SK-N-SH (cell line): ENCODE results near the gene OR51E1. TPM values are rescaled to one million over a fixed set of nuclear protein-coding genes. Genes with fewer than 3 reads are reported as not detected.

Source experiments
- CTCF ChIA-PET: fragments of 300-600, 350-600 bp; formaldehyde crosslinking; extraction: SDS; loops from one replicate; lab custom pipeline; 2021; lab: Yijun Ruan, JAX
- POLR2A ChIA-PET: fragments of 350-600 bp; sonication (Branson Sonifier 250); formaldehyde crosslinking; extraction: SDS; loops from one replicate; lab custom pipeline; 2020; ENCODE audit warnings: antibody characterized with exemption, inconsistent platforms; lab: Yijun Ruan, JAX
- DNase-seq: peaks from one replicate; pipeline ENCODE4 v3.0.0; 2012
- H2AFZ ChIP-seq: fragments of 200-600 bp; sonication (generic); 2 replicates; pipeline ENCODE4 v1.8.1; 2016; ENCODE audit warnings: antibody characterized with exemption, mild to moderate bottlenecking, low read depth
- H3F3A ChIP-seq: fragments of 200-600 bp; sonication (generic); replicated peaks from 2 replicates; pipeline ENCODE3; 2016; ENCODE audit warnings: antibody characterized with exemption, mild to moderate bottlenecking; ENCODE audit not compliant: insufficient read depth
- H3K27ac ChIP-seq, 2 experiments: fragments of 200-500 bp in 1 of 2; fragments of 200-600 bp in 1 of 2; sonication (Bioruptor generic) in 1 of 2; sonication (generic), shearing (Covaris generic) in 1 of 2; 2 replicates each; pipeline versions ENCODE4 v1.5.1 to v1.6.1; 2014 to 2016; ENCODE audit warnings: low read depth in 2 of 2, inconsistent platforms in 1 of 2, low read length in 1 of 2, mild to moderate bottlenecking in 1 of 2, mixed read lengths in 1 of 2
- H3K27me3 ChIP-seq: fragments of 200-600 bp; sonication (generic), shearing (Covaris generic); 2 replicates; pipeline ENCODE4 v1.6.1; 2016; ENCODE audit warnings: mixed run types; ENCODE audit not compliant: insufficient read depth
- H3K36me3 ChIP-seq, 2 experiments: fragments of 200-500 bp in 1 of 2; fragments of 200-600 bp in 1 of 2; sonication (Bioruptor generic) in 1 of 2; sonication (generic) in 1 of 2; replicated peaks in 1 of 2; 2 replicates each; pipeline versions ENCODE3 to v1.5.1; 2014 to 2016; ENCODE audit warnings: low read length in 1 of 2, mild to moderate bottlenecking in 1 of 2; ENCODE audit not compliant: insufficient read depth in 2 of 2, control insufficient read depth in 1 of 2
- H3K4me1 ChIP-seq, 2 experiments: fragments of 200-500 bp in 1 of 2; fragments of 200-600 bp in 1 of 2; sonication (Bioruptor generic) in 1 of 2; sonication (generic), shearing (Covaris generic) in 1 of 2; 2 replicates each; pipeline versions ENCODE4 v1.5.1 to v1.6.1; 2014 to 2016; ENCODE audit warnings: low read depth in 1 of 2, low read length in 1 of 2, mixed run types in 1 of 2; ENCODE audit not compliant: insufficient read depth in 2 of 2, control insufficient read depth in 1 of 2
- H3K4me2 ChIP-seq: fragments of 200-600 bp; sonication (generic), shearing (Covaris generic); 2 replicates; pipeline ENCODE4 v1.6.1; 2017; ENCODE audit warnings: mixed run types
- H3K4me3 ChIP-seq, 2 experiments: fragments of 200-500 bp in 1 of 2; fragments of 200-600 bp in 1 of 2; sonication (Bioruptor generic) in 1 of 2; sonication (generic), shearing (Covaris generic) in 1 of 2; 2 replicates each; pipeline versions ENCODE4 v1.5.1 to v1.8.1; 2014 to 2016; ENCODE audit warnings: low read depth in 2 of 2, inconsistent platforms in 1 of 2, low read length in 1 of 2, mild to moderate bottlenecking in 1 of 2, mixed read lengths in 1 of 2, moderate library complexity in 1 of 2
- H3K79me2 ChIP-seq: fragments of 200-600 bp; sonication (generic); 2 replicates; pipeline ENCODE4 v1.8.1; 2017; ENCODE audit warnings: mild to moderate bottlenecking; ENCODE audit not compliant: insufficient read depth
- H3K9ac ChIP-seq: fragments of 200-600 bp; sonication (generic); 2 replicates; pipeline ENCODE4 v1.6.1; 2017; ENCODE audit warnings: mixed run types
- H3K9me2 ChIP-seq: fragments of 200-600 bp; sonication (generic); 2 replicates; pipeline ENCODE4 v1.6.1; 2017; ENCODE audit warnings: mixed run types
- H3K9me3 ChIP-seq: fragments of 200-600 bp; sonication (generic); 2 replicates; pipeline ENCODE4 v1.6.1; 2017; ENCODE audit warnings: mixed run types, mild to moderate bottlenecking, moderate library complexity
- H4K20me1 ChIP-seq: fragments of 200-600 bp; sonication (generic); 2 replicates; pipeline ENCODE4 v1.6.1; 2017; ENCODE audit warnings: mild to moderate bottlenecking, mixed run types; ENCODE audit not compliant: insufficient read depth
- CHD2 ChIP-seq: fragments of 150-350 bp; IDR thresholded peaks from 2 replicates; pipeline ENCODE4 v1.6.1; 2018; ENCODE audit warnings: low read length; ENCODE audit not compliant: partially characterized antibody
- ELF1 ChIP-seq: IDR thresholded peaks from 2 replicates; pipeline ENCODE4 v1.4.0; 2012
- EP300 ChIP-seq, 2 experiments: IDR thresholded peaks; 2 replicates each; pipeline versions ENCODE4 v1.4.0 to v1.6.1; 2012; ENCODE audit warnings: borderline replicate concordance in 1 of 2, low read depth in 1 of 2, low read length in 1 of 2
- EZH2phosphoT487 ChIP-seq: fragments of 200-600 bp; sonication (generic); IDR thresholded peaks from 2 replicates; pipeline ENCODE4 v1.6.1; 2017; ENCODE audit warnings: low read depth, mixed run types, mild to moderate bottlenecking, antibody characterized with exemption, moderate library complexity, borderline replicate concordance
- FOXJ3 ChIP-seq: sonication (generic); formaldehyde crosslinking; IDR thresholded peaks from 2 replicates; pipeline ENCODE4 v1.5.1; 2020; ENCODE audit warnings: mild to moderate bottlenecking, missing genetic modification reagents
- FOXM1 ChIP-seq: IDR thresholded peaks from 2 replicates; pipeline ENCODE4 v1.4.0; 2012; ENCODE audit warnings: low read depth, mild to moderate bottlenecking
- GABPA ChIP-seq: IDR thresholded peaks from 2 replicates; pipeline ENCODE4 v1.4.0; 2012; ENCODE audit warnings: low read depth, mild to moderate bottlenecking
- GATA2 ChIP-seq: sonication (generic); formaldehyde crosslinking; IDR thresholded peaks from 2 replicates; pipeline ENCODE4 v1.5.0; 2020; ENCODE audit warnings: mild to moderate bottlenecking, missing genetic modification reagents
- JUND ChIP-seq: IDR thresholded peaks from 2 replicates; pipeline ENCODE4 v1.4.0; 2012
- MEF2A ChIP-seq: IDR thresholded peaks from 2 replicates; pipeline ENCODE4 v1.4.0; 2012; ENCODE audit warnings: low read depth, borderline replicate concordance
- NFIC ChIP-seq: IDR thresholded peaks from 2 replicates; pipeline ENCODE4 v1.4.0; 2012; ENCODE audit warnings: borderline replicate concordance
- RCOR1 ChIP-seq: fragments of 150-350 bp; IDR thresholded peaks from 2 replicates; pipeline ENCODE4 v1.6.1; 2017; ENCODE audit warnings: antibody characterized with exemption, low read length
- REST ChIP-seq: IDR thresholded peaks from 2 replicates; pipeline ENCODE4 v1.6.1; 2012; ENCODE audit warnings: mild to moderate bottlenecking, low read depth, low read length, moderate library complexity
- RFX5 ChIP-seq: IDR thresholded peaks from 2 replicates; pipeline ENCODE4 v1.6.1; 2012; ENCODE audit warnings: mild to moderate bottlenecking, improper control_type of control experiment, low read length
- RXRA ChIP-seq: IDR thresholded peaks from 2 replicates; pipeline ENCODE4 v1.4.0; 2012; ENCODE audit warnings: low read depth, mild to moderate bottlenecking, borderline replicate concordance
- SIN3A ChIP-seq: IDR thresholded peaks from 2 replicates; pipeline ENCODE4 v1.6.1; 2012; ENCODE audit warnings: low read depth, mild to moderate bottlenecking, low read length, moderate library complexity, borderline replicate concordance
- TAF1 ChIP-seq: IDR thresholded peaks from 2 replicates; pipeline ENCODE4 v1.6.1; 2012; ENCODE audit warnings: low read depth, mild to moderate bottlenecking, low read length, moderate library complexity, borderline replicate concordance
- TCF12 ChIP-seq: IDR thresholded peaks from 2 replicates; pipeline ENCODE4 v1.4.0; 2012
- TEAD4 ChIP-seq: IDR thresholded peaks from 2 replicates; pipeline ENCODE4 v1.4.0; 2012; ENCODE audit warnings: mild to moderate bottlenecking, borderline replicate concordance; ENCODE audit not compliant: insufficient read depth
- WGBS: methylation state at CpG from one replicate; pipeline ENCODE4 v1.1.6; 2017; ENCODE audit warnings: low lambda C conversion rate; 5-methylcytosine and 5-hydroxymethylcytosine counted together
- polyA plus RNA-seq, 3 experiments: library from polyadenylated mRNA; depleted of rRNA; stranded (reverse); fragments of >200 nt; gene quantifications; 2 replicates each; pipeline ENCODE4 v1.2.3, GENCODE V29; 2012
- TF ChIP-seq, protein P1 (sequence below): IDR thresholded peaks from 2 replicates; pipeline ENCODE4; 2012

Gene OR51E1
- polyA plus RNA-seq, 1 of the 3 experiments (the other 2 are of a cell fraction): not detected

DNA sequence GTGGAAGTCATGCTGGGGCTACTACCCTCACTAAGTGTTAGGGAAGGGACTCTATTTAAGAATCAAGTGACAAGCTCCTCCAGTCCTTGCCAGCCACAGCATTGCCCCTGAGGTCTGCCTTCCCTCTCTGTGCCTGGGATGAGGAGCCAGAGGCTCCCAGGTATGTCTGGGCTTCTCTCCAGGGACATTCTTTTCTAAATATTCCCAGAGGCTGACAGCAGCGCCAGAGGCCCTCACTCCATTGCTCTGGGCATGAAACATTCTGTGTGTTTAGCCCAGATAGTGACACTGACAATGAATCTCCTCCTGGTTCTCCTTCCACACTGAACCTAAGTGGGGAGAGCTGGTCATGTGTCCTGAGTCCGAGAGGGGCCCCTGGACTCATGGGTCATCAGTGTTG lies 2.2 kb downstream of the OR51E1 start:
- ChIA-PET CTCF (interaction anchor here (1.0 to 6.2 kb wide), 2 partner anchors 9 to 389 kb away, joined by 3 to 31 read pairs; partner anchors contain the start of gene OR51D1), POLR2A (no interaction called here)
- 0% methylated on average over 1 of the region's 2 CpGs for WGBS

More for the DNA sequence above, 2.2 kb downstream of the OR51E1 start:
- no peaks in the 10 kb centered on the region for H3F3A ChIP-seq
- no peaks in the 10 kb centered on the region for H3K9me2 ChIP-seq
- H3K9me3 ChIP-seq: no peaks in the 10 kb centered on the region
- no peak for DNase-seq
- H3K36me3 ChIP-seq: no peaks in the 10 kb centered on the region
- peaks cover 0 to 8% of the 10 kb centered on the region in 2 experiments; a peak in 1 of 4 replicates for H3K4me1 ChIP-seq
- no peak overlapping the region for H2AFZ ChIP-seq
- no peak overlapping the region for H3K4me2 ChIP-seq
- H3K79me2 ChIP-seq: no peaks in the 10 kb centered on the region
- H3K27me3 ChIP-seq: peaks cover 4% of the 10 kb centered on the region; the same call in 1 of the 2 replicates
- no peak overlapping the region for H3K27ac ChIP-seq
- TF ChIP-seq ELF1 (no peak), FOXJ3 (no peak), REST (no peak), EP300 (IDR thresholded peaks at IDR 0.05; ENCODE audit: borderline replicate concordance in 1 of 2, low read depth in 1 of 2, low read length in 1 of 2) (no peak), GATA2 (CRISPR knock-in tag) (no peak), CHD2 (no peak), NFIC (no peak), TAF1 (no peak), EZH2phosphoT487 (no peak), RCOR1 (no peak), MEF2A (no peak), JUND (no peak), RXRA (no peak), TEAD4 (no peak), RFX5 (no peak), TCF12 (no peak), SIN3A (no peak), GABPA (no peak), FOXM1 (no peak)
- TF ChIP-seq, protein P1, sequence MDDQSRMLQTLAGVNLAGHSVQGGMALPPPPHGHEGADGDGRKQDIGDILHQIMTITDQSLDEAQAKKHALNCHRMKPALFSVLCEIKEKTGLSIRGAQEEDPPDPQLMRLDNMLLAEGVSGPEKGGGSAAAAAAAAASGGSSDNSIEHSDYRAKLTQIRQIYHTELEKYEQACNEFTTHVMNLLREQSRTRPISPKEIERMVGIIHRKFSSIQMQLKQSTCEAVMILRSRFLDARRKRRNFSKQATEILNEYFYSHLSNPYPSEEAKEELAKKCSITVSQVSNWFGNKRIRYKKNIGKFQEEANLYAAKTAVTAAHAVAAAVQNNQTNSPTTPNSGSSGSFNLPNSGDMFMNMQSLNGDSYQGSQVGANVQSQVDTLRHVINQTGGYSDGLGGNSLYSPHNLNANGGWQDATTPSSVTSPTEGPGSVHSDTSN: no peak
- TF ChIP-seq, all 33 proteins: peak for 0
- Histone ChIP-seq H3K9ac (no peak overlapping the region), H4K20me1 (no peaks in the 10 kb centered on the region), H3K4me3 (no peak overlapping the region)
